Lung (tissue), 12 donors: ENCODE results near the gene HLA-DQB1. TPM values are rescaled to one million over a fixed set of nuclear protein-coding genes. Genes with fewer than 3 reads are reported as not detected.
"Not testable (repeated sequence)": the region's sequence is repeated elsewhere in the genome, so short reads cannot be mapped to it uniquely, and the experiment has no call there.

Experiments
- ATAC-seq: fragments of 200-7000 bp; cut with Tn5 transposase; one replicate; pipeline ENCODE4 v1.9.1; 2020; ENCODE audit warnings: moderate number of reproducible peaks; ENCODE audit not compliant: insufficient read depth, low FRiP score
- DNase-seq, 3 donors: peaks; one replicate each; pipeline ENCODE4 v3.0.0-alpha.2; 2013 to 2017
- H3K27ac ChIP-seq, 2 donors: one replicate each; pipeline ENCODE4 v1.5.1; 2013; ENCODE audit warnings: mild to moderate bottlenecking in 2 of 2, moderate library complexity in 2 of 2, control low read depth in 1 of 2, inconsistent platforms in 1 of 2, low read depth in 1 of 2, low read length in 1 of 2
- H3K27me3 ChIP-seq, 3 donors: one replicate each; pipeline ENCODE4 v1.5.1; 2013; ENCODE audit warnings: low read length in 2 of 3; ENCODE audit not compliant: control insufficient read depth in 3 of 3, insufficient read depth in 3 of 3
- H3K36me3 ChIP-seq, 4 donors: one replicate each; pipeline ENCODE4 v1.5.1; 2013; ENCODE audit warnings: low read length in 4 of 4, mild to moderate bottlenecking in 1 of 4, moderate library complexity in 1 of 4; ENCODE audit not compliant: control insufficient read depth in 4 of 4, insufficient read depth in 4 of 4
- H3K4me1 ChIP-seq, 5 donors: one replicate each; pipeline ENCODE4 v1.5.1; 2013; ENCODE audit warnings: low read length in 5 of 5, mild to moderate bottlenecking in 2 of 5, moderate library complexity in 1 of 5; ENCODE audit not compliant: control insufficient read depth in 5 of 5, insufficient read depth in 5 of 5
- H3K4me3 ChIP-seq: one replicate; pipeline ENCODE4 v1.5.1; 2013; ENCODE audit warnings: mild to moderate bottlenecking, control low read depth, moderate library complexity
- H3K9ac ChIP-seq, 2 donors: one replicate each; pipeline ENCODE4 v1.5.1; 2013; ENCODE audit warnings: low read length in 2 of 2, control low read depth in 1 of 2; ENCODE audit not compliant: insufficient read depth in 1 of 2
- H3K9me3 ChIP-seq, 4 donors: one replicate each; pipeline ENCODE4 v1.5.1; 2013; ENCODE audit warnings: low read length in 3 of 4, mild to moderate bottlenecking in 1 of 4, moderate library complexity in 1 of 4; ENCODE audit not compliant: control insufficient read depth in 4 of 4, insufficient read depth in 3 of 4
- CTCF ChIP-seq: IDR thresholded peaks from 2 replicates; pipeline ENCODE4 v1.5.1; 2012; ENCODE audit warnings: mild to moderate bottlenecking; ENCODE audit errors: control extremely low read depth, extremely low read depth
- WGBS, 2 donors: extraction: QIAGEN DNeasy Blood & Tissue Kit; methylation state at CpG; one replicate each; pipeline ENCODE4 v1.1.7; 2013; 5-methylcytosine and 5-hydroxymethylcytosine counted together
- polyA plus RNA-seq, 2 donors: library from polyadenylated mRNA; stranded (reverse); fragments of 200-250 nt; gene quantifications; one replicate each; pipeline ENCODE4 v1.2.1, GENCODE V29; 2013
- total RNA-seq, 2 donors: library from RNA; depleted of rRNA in 1 of 2; stranded (reverse); fragments of >200 nt in 1 of 2; gene quantifications; one replicate each; pipeline ENCODE4 v1.2.1, GENCODE V29; 2014 to 2021
- donor health status: control.
- donor health status: control.
- donor health status: Bipolar disorder and iron deficiency.
- donor health status: healthy.
- donor health status: DM: yes; HTN: yes; CAD: no.

The HLA-DQB1 gene
- total and polyA plus RNA-seq, 4 donors = 4.1 to 1,148 (median 102) TPM

- H3K9ac ChIP-seq = no peak overlapping the region
- 47 to 66% methylated on average over 6 of the region's 6 CpGs for WGBS, 2 donors
- peaks cover 0 to 5% (median 0%) of the 10 kb centered on the region in 5 donors for H3K4me1 ChIP-seq
- TF ChIP-seq CTCF = no peak
- peaks cover 0 to 5% (median 0%) of the 10 kb centered on the region in 4 donors for H3K36me3 ChIP-seq
- no peak overlapping the region for H3K4me3 ChIP-seq
- no peak for ATAC-seq
- H3K27me3 ChIP-seq = no peaks in the 10 kb centered on the region
- no peak for DNase-seq
- no peak overlapping the region for H3K27ac ChIP-seq
- H3K9me3 ChIP-seq = no peaks in the 10 kb centered on the region
These were observed 23.7 kb downstream of the HLA-DQB1 start for GRCh38 chr6:32642720-32643106.

- not testable (repeated sequence) for H3K4me3 ChIP-seq, H3K9me3 ChIP-seq, H3K36me3 ChIP-seq, ATAC-seq, H3K9ac ChIP-seq, DNase-seq, H3K27me3 ChIP-seq, H3K4me1 ChIP-seq, H3K27ac ChIP-seq
- 25 to 51% methylated on average over 2 of the region's 2 CpGs for WGBS, 2 donors
These were observed 24.4 kb downstream of the HLA-DQB1 start for GRCh38 chr6:32641785-32642719.

GRCh38 chr6:32641122-32641521 is 25.3 kb downstream of the HLA-DQB1 start:
- H3K9ac ChIP-seq = no peak overlapping the region
- peaks cover 0 to 5% (median 0%) of the 10 kb centered on the region in 4 donors for H3K36me3 ChIP-seq
- peaks cover 0 to 6% (median 0%) of the 10 kb centered on the region in 5 donors for H3K4me1 ChIP-seq
- ATAC-seq (no peak), DNase-seq (no peak)
- H3K27ac ChIP-seq = no peak overlapping the region
- H3K27me3 ChIP-seq = no peaks in the 10 kb centered on the region
- no peaks in the 10 kb centered on the region for H3K9me3 ChIP-seq
- WGBS, 2 donors = 80 to 95% methylated on average over 6 of the region's 6 CpGs
- no peak for TF ChIP-seq CTCF
- H3K4me3 ChIP-seq = no peak overlapping the region
